Measurements from ENCODE around the gene NFKB2. TPM values are rescaled to one million over a fixed set of nuclear protein-coding genes. Genes with fewer than 3 reads are reported as not detected.

Gene NFKB2
- total RNA-seq, 1 donor from 2014 or later, result 39.9 TPM

GRCh38 chr10:102425444-102425843 is 29.9 kb downstream of the NFKB2 start:
- H3K9ac ChIP-seq (ENCODE audit: low read length), result no peak overlapping the region
- peaks cover 5% of the 10 kb centered on the region for H3K4me1 Mint-ChIP-seq (ENCODE audit: low read depth, unreplicated experiment)
- no peak overlapping the region for H3K27ac ChIP-seq (ENCODE audit: low read depth, low read length)
- no peak overlapping the region for H3K4me3 ChIP-seq (ENCODE audit: insufficient read depth, low read depth, low read length)
- FAIRE-seq (no peak), DNase-seq (ENCODE audit: low read depth) (no peak)
- H4K20me1 ChIP-seq (ENCODE audit: insufficient read depth, low read length), result peaks cover 32% of the 10 kb centered on the region
- H3K4me1 ChIP-seq (ENCODE audit: insufficient read depth, low read length), result peaks cover 17% of the 10 kb centered on the region
- H3K27ac Mint-ChIP-seq (ENCODE audit: unreplicated experiment), result no peak overlapping the region
- H3K36me3 ChIP-seq (ENCODE audit: insufficient read depth, low read length), result no peaks in the 10 kb centered on the region
- H3K27me3 Mint-ChIP-seq (ENCODE audit: low read depth, unreplicated experiment), result no peaks in the 10 kb centered on the region
- TF ChIP-seq EZH2 (IDR thresholded peaks at IDR 0.05; ENCODE audit: insufficient read depth, low read length), result no peak
- TF ChIP-seq CTCF (IDR thresholded peaks at IDR 0.05; ENCODE audit: insufficient read depth, low read depth, low read length), result no peak
- H3K4me2 ChIP-seq (ENCODE audit: low read length), result no peak overlapping the region
- H3K27me3 ChIP-seq (ENCODE audit: insufficient read depth, low read length), result no peaks in the 10 kb centered on the region
- H3K79me2 ChIP-seq (ENCODE audit: insufficient read depth, low read length), result peaks cover 12% of the 10 kb centered on the region
- no peak overlapping the region for H2AFZ ChIP-seq (ENCODE audit: low read depth, low read length)
- no peaks in the 10 kb centered on the region for H3K9me3 Mint-ChIP-seq (ENCODE audit: unreplicated experiment)
- H3K36me3 Mint-ChIP-seq (ENCODE audit: low read depth, unreplicated experiment), result peaks cover 15% of the 10 kb centered on the region
- H3K4me3 Mint-ChIP-seq (ENCODE audit: unreplicated experiment), result no peak overlapping the region
- no peaks in the 10 kb centered on the region for H3K9me3 ChIP-seq (ENCODE audit: insufficient read depth, low read depth, low read length)

- Histone ChIP-seq H3K4me3 (ENCODE audit: insufficient read depth, low read depth, low read length) (no peak overlapping the region), H3K9ac (ENCODE audit: low read length) (no peak overlapping the region), H3K36me3 (ENCODE audit: insufficient read depth, low read length) (no peaks in the 10 kb centered on the region), H4K20me1 (ENCODE audit: insufficient read depth, low read length) (peaks cover 32% of the 10 kb centered on the region), H3K79me2 (ENCODE audit: insufficient read depth, low read length) (peaks cover 12% of the 10 kb centered on the region), H3K27ac (ENCODE audit: low read depth, low read length) (no peak overlapping the region), H3K9me3 (ENCODE audit: insufficient read depth, low read depth, low read length) (no peaks in the 10 kb centered on the region), H3K27me3 (ENCODE audit: insufficient read depth, low read length) (no peaks in the 10 kb centered on the region), H3K4me1 (ENCODE audit: insufficient read depth, low read length) (peaks cover 19% of the 10 kb centered on the region), H3K4me2 (ENCODE audit: low read length) (no peak overlapping the region), H2AFZ (ENCODE audit: low read depth, low read length) (no peak overlapping the region)
- TF ChIP-seq EZH2 (IDR thresholded peaks at IDR 0.05; ENCODE audit: insufficient read depth, low read length) (no peak), CTCF (IDR thresholded peaks at IDR 0.05; ENCODE audit: insufficient read depth, low read depth, low read length) (no peak)
- H3K27me3 Mint-ChIP-seq (ENCODE audit: low read depth, unreplicated experiment), result no peaks in the 10 kb centered on the region
- peak; percentile 55 for DNase-seq (ENCODE audit: low read depth)
- no peak for FAIRE-seq
- H3K27ac Mint-ChIP-seq (ENCODE audit: unreplicated experiment), result no peak overlapping the region
- no peak overlapping the region for H3K4me3 Mint-ChIP-seq (ENCODE audit: unreplicated experiment)
- H3K4me1 Mint-ChIP-seq (ENCODE audit: low read depth, unreplicated experiment), result peaks cover 9% of the 10 kb centered on the region
- H3K36me3 Mint-ChIP-seq (ENCODE audit: low read depth, unreplicated experiment), result peaks cover 15% of the 10 kb centered on the region
- no peaks in the 10 kb centered on the region for H3K9me3 Mint-ChIP-seq (ENCODE audit: unreplicated experiment)
Measured at GRCh38 chr10:102426803-102427287, 31.3 kb downstream of the NFKB2 start.

GRCh38 chr10:102429468-102429867 is 34.0 kb downstream of the NFKB2 start:
- H3K4me1 Mint-ChIP-seq (ENCODE audit: low read depth, unreplicated experiment), result peaks cover 7% of the 10 kb centered on the region
- no peaks in the 10 kb centered on the region for H3K27me3 Mint-ChIP-seq (ENCODE audit: low read depth, unreplicated experiment)
- H4K20me1 ChIP-seq (ENCODE audit: insufficient read depth, low read length), result peaks cover 22% of the 10 kb centered on the region
- DNase-seq (ENCODE audit: low read depth) (no peak), FAIRE-seq (no peak)
- no peak overlapping the region for H3K9ac ChIP-seq (ENCODE audit: low read length)
- peaks cover 14% of the 10 kb centered on the region for H3K4me1 ChIP-seq (ENCODE audit: insufficient read depth, low read length)
- no peaks in the 10 kb centered on the region for H3K9me3 ChIP-seq (ENCODE audit: insufficient read depth, low read depth, low read length)
- no peaks in the 10 kb centered on the region for H3K27me3 ChIP-seq (ENCODE audit: insufficient read depth, low read length)
- no peak overlapping the region for H3K27ac ChIP-seq (ENCODE audit: low read depth, low read length)
- no peak for TF ChIP-seq EZH2 (IDR thresholded peaks at IDR 0.05; ENCODE audit: insufficient read depth, low read length)
- TF ChIP-seq CTCF (IDR thresholded peaks at IDR 0.05; ENCODE audit: insufficient read depth, low read depth, low read length), result no peak
- no peak overlapping the region for H2AFZ ChIP-seq (ENCODE audit: low read depth, low read length)
- no peaks in the 10 kb centered on the region for H3K9me3 Mint-ChIP-seq (ENCODE audit: unreplicated experiment)
- H3K27ac Mint-ChIP-seq (ENCODE audit: unreplicated experiment), result no peak overlapping the region
- H3K79me2 ChIP-seq (ENCODE audit: insufficient read depth, low read length), result peaks cover 14% of the 10 kb centered on the region
- no peak overlapping the region for H3K4me3 ChIP-seq (ENCODE audit: insufficient read depth, low read depth, low read length)
- no peaks in the 10 kb centered on the region for H3K36me3 ChIP-seq (ENCODE audit: insufficient read depth, low read length)
- H3K4me2 ChIP-seq (ENCODE audit: low read length), result no peak overlapping the region
- H3K4me3 Mint-ChIP-seq (ENCODE audit: unreplicated experiment), result no peak overlapping the region
- peaks cover 6% of the 10 kb centered on the region for H3K36me3 Mint-ChIP-seq (ENCODE audit: low read depth, unreplicated experiment)

Data from astrocyte (in vitro differentiated cells and primary cell).